HepG2 (cell line): ENCODE results near the gene ISOC2. TPM values are rescaled to one million over a fixed set of nuclear protein-coding genes. Genes with fewer than 3 reads are reported as not detected.

ENCODE experiments used
- ARHGAP35 ChIP-seq: sonication (generic); formaldehyde crosslinking; IDR thresholded peaks from 2 replicates; pipeline ENCODE4 v1.9.0; 2022; ENCODE audit warnings: mild to moderate bottlenecking, inconsistent platforms, moderate library complexity, missing genetic modification reagents, borderline replicate concordance
- ARNT2 ChIP-seq: sonication (generic); formaldehyde crosslinking; IDR thresholded peaks from 2 replicates; pipeline ENCODE4 v1.8.0; 2022; ENCODE audit warnings: mild to moderate bottlenecking, low read depth, missing genetic modification reagents, moderate library complexity
- ATF7-NPFF ChIP-seq: sonication (generic); formaldehyde crosslinking; IDR thresholded peaks from 2 replicates; pipeline ENCODE4 v1.8.1; 2023; ENCODE audit warnings: mild to moderate bottlenecking, low read depth, missing genetic modification reagents, moderate library complexity
- HCFC1 ChIP-seq: fragments of 150-350 bp; IDR thresholded peaks from 2 replicates; pipeline ENCODE4 v1.6.1; 2014; ENCODE audit warnings: low read depth, low read length
- MEF2D ChIP-seq: sonication (generic); formaldehyde crosslinking; IDR thresholded peaks from 2 replicates; pipeline ENCODE4 v1.5.1; 2020; ENCODE audit warnings: mild to moderate bottlenecking, missing genetic modification reagents
- MEIS1 ChIP-seq: sonication (generic); formaldehyde crosslinking; IDR thresholded peaks from 2 replicates; pipeline ENCODE4 v1.9.0; 2021; ENCODE audit warnings: mild to moderate bottlenecking, missing genetic modification reagents, moderate library complexity, borderline replicate concordance
- MZF1 ChIP-seq: sonication (generic); formaldehyde crosslinking; IDR thresholded peaks from 2 replicates; pipeline ENCODE4 v1.8.1; 2023; ENCODE audit warnings: mild to moderate bottlenecking, missing genetic modification reagents, borderline replicate concordance
- NAIF1 ChIP-seq: sonication (generic); formaldehyde crosslinking; IDR thresholded peaks from 2 replicates; pipeline ENCODE4 v1.5.0; 2020; ENCODE audit warnings: mild to moderate bottlenecking, missing genetic modification reagents, borderline replicate concordance
- RAD51 ChIP-seq: fragments of 450-650 bp; IDR thresholded peaks from 2 replicates; pipeline ENCODE4 v1.6.1; 2016; ENCODE audit warnings: borderline replicate concordance
- SATB2 ChIP-seq: sonication (generic); formaldehyde crosslinking; IDR thresholded peaks from 2 replicates; pipeline ENCODE4 v1.5.0; 2020; ENCODE audit warnings: missing genetic modification reagents
- SRSF1 ChIP-seq: fragments of 200-400 bp; formaldehyde crosslinking; optimal IDR thresholded peaks from 2 replicates; pipeline ENCODE3; 2017; ENCODE audit warnings: mild to moderate bottlenecking, low read depth, low read length, moderate library complexity
- ZBTB42 ChIP-seq: sonication (generic); formaldehyde crosslinking; IDR thresholded peaks from 2 replicates; pipeline ENCODE4 v1.5.0; 2020; ENCODE audit warnings: mild to moderate bottlenecking, missing genetic modification reagents
- ZNF230 ChIP-seq: sonication (generic); formaldehyde crosslinking; IDR thresholded peaks from 2 replicates; pipeline ENCODE4 v1.4.0; 2020; ENCODE audit warnings: mild to moderate bottlenecking, missing genetic modification reagents
- ZNF292 ChIP-seq: sonication (generic); formaldehyde crosslinking; IDR thresholded peaks from 2 replicates; pipeline ENCODE4 v1.8.1; 2022; ENCODE audit warnings: mild to moderate bottlenecking, low read depth, missing genetic modification reagents, borderline replicate concordance
- ZNF570 ChIP-seq: sonication (generic); formaldehyde crosslinking; IDR thresholded peaks from 2 replicates; pipeline ENCODE4 v1.4.0; 2020; ENCODE audit warnings: mild to moderate bottlenecking, missing genetic modification reagents, borderline replicate concordance
- ZNF768 ChIP-seq: sonication (generic); formaldehyde crosslinking; IDR thresholded peaks from 2 replicates; pipeline ENCODE4 v1.4.0; 2020; ENCODE audit warnings: missing genetic modification reagents
- polyA plus RNA-seq, 8 experiments: library from polyadenylated mRNA; depleted of rRNA in 3 of 8; stranded (reverse) in 7 of 8; unstranded in 1 of 8; fragments of >200 nt; fragmentation: Illumina TruSeq in 4 of 8; extraction: Trizol in 4 of 8; gene quantifications; 2 replicates each; pipeline versions ENCODE4 v1.2.1 to v1.2.3, GENCODE V29; 2011 to 2016; ENCODE audit warnings: low read depth in 4 of 8, missing spikeins in 1 of 8, mixed read lengths in 1 of 8; ENCODE audit not compliant: insufficient read depth in 1 of 8
- total RNA-seq, 5 experiments: library from RNA; depleted of rRNA; stranded (reverse); fragments of >200 nt; fragmentation: Illumina TruSeq; extraction: Trizol; gene quantifications; 2 replicates each; pipeline ENCODE4 v1.2.3, GENCODE V29; 2016; ENCODE audit warnings: low read depth in 1 of 5
- TF ChIP-seq, protein P1 (sequence below): sonication (generic); formaldehyde crosslinking; IDR thresholded peaks from 2 replicates; pipeline ENCODE4 v1.8.1; 2023; ENCODE audit warnings: mild to moderate bottlenecking, missing genetic modification reagents
- TF ChIP-seq, protein P2 (sequence below): sonication (generic); formaldehyde crosslinking; IDR thresholded peaks from 2 replicates; pipeline ENCODE4 v1.5.0; 2020; ENCODE audit warnings: mild to moderate bottlenecking, missing genetic modification reagents
- TF ChIP-seq, protein P3 (sequence below): sonication (generic); formaldehyde crosslinking; conservative IDR thresholded peaks from 2 replicates; pipeline ENCODE4 v1.8.0; 2022; ENCODE audit warnings: low read depth, missing genetic modification reagents
- TF ChIP-seq, protein P4 (sequence below): sonication (generic); formaldehyde crosslinking; IDR thresholded peaks from 2 replicates; pipeline ENCODE4 v1.4.0; 2020; ENCODE audit warnings: missing genetic modification reagents, mild to moderate bottlenecking, borderline replicate concordance

ISOC2 gene
- total and polyA plus RNA-seq, 2 of the 13 experiments (the other 11 are each of a cell fraction or from before 2014, with no cell fraction given): 76.8 to 105 TPM

DNA sequence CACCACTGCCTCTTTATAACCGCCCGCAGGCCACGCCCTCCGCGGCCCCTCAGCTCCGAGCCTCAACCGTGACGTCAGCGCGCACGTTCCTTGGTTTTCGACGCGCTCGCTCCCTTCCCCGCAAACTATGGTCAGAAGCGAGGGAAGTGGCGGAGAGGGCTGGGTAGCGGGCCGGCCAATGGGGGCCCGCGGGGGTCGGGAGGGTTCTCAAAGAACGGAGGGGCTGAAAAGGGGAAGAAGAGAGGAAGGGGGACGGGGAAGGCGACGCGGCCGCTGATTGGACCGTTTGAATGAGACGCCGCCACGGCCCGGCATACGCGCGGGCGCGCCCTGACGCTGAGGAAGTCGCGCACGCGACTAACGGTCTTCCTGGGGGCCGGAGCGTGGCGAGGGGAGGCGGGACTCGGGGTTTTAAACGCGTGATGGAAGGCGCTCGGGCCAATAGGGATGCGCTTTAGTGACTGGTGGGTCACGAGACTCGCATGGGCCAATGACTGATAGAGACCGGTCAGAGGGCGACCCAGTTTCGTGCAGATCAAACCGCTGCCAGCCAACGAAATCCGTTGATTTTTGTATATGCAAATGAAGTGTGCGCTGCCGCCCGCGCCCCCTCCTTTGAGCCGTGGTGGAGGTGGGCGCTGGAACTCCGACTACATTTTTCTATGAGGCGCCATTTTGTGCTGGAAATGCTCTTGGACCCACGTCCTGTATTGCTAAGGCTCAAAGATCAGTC, 53.5 kb downstream of the ISOC2 start (continued):
- TF ChIP-seq, protein P1, sequence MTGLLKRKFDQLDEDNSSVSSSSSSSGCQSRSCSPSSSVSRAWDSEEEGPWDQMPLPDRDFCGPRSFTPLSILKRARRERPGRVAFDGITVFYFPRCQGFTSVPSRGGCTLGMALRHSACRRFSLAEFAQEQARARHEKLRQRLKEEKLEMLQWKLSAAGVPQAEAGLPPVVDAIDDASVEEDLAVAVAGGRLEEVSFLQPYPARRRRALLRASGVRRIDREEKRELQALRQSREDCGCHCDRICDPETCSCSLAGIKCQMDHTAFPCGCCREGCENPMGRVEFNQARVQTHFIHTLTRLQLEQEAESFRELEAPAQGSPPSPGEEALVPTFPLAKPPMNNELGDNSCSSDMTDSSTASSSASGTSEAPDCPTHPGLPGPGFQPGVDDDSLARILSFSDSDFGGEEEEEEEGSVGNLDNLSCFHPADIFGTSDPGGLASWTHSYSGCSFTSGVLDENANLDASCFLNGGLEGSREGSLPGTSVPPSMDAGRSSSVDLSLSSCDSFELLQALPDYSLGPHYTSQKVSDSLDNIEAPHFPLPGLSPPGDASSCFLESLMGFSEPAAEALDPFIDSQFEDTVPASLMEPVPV (CRISPR knock-in tag): peak; percentile 82
- TF ChIP-seq ZNF570 (CRISPR knock-in tag) (0 out of 2 replicates have a peak, but pooled peaks have one; percentile 63), MEF2D (CRISPR knock-in tag) (peak; percentile 48; the same call in 1 of the 2 replicates), ATF7-NPFF (CRISPR knock-in tag) (peak; percentile 83; the same call in 1 of the 2 replicates), ZNF768 (CRISPR knock-in tag) (no peak), ZNF230 (peak; percentile 59; the same call in 1 of the 2 replicates), ARNT2 (CRISPR knock-in tag) (peak; percentile 60), ZBTB42 (no peak), HCFC1 (no peak), MZF1 (CRISPR knock-in tag) (no peak), ZNF292 (no peak), SATB2 (CRISPR knock-in tag) (0 out of 2 replicates have a peak, but pooled peaks have one; percentile 55), RAD51 (peak; percentile 36; the same call in 1 of the 2 replicates), MEIS1 (CRISPR knock-in tag) (no peak), NAIF1 (no peak), ARHGAP35 (CRISPR knock-in tag) (0 out of 2 replicates have a peak, but pooled peaks have one; percentile 54), SRSF1 (peak; percentile 39)
- TF ChIP-seq, protein P2, sequence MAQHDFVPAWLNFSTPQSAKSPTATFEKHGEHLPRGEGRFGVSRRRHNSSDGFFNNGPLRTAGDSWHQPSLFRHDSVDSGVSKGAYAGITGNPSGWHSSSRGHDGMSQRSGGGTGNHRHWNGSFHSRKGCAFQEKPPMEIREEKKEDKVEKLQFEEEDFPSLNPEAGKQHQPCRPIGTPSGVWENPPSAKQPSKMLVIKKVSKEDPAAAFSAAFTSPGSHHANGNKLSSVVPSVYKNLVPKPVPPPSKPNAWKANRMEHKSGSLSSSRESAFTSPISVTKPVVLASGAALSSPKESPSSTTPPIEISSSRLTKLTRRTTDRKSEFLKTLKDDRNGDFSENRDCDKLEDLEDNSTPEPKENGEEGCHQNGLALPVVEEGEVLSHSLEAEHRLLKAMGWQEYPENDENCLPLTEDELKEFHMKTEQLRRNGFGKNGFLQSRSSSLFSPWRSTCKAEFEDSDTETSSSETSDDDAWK (CRISPR knock-in tag): no peak
- TF ChIP-seq, protein P3, sequence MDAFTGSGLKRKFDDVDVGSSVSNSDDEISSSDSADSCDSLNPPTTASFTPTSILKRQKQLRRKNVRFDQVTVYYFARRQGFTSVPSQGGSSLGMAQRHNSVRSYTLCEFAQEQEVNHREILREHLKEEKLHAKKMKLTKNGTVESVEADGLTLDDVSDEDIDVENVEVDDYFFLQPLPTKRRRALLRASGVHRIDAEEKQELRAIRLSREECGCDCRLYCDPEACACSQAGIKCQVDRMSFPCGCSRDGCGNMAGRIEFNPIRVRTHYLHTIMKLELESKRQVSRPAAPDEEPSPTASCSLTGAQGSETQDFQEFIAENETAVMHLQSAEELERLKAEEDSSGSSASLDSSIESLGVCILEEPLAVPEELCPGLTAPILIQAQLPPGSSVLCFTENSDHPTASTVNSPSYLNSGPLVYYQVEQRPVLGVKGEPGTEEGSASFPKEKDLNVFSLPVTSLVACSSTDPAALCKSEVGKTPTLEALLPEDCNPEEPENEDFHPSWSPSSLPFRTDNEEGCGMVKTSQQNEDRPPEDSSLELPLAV (CRISPR knock-in tag): no peak
- TF ChIP-seq, protein P4, sequence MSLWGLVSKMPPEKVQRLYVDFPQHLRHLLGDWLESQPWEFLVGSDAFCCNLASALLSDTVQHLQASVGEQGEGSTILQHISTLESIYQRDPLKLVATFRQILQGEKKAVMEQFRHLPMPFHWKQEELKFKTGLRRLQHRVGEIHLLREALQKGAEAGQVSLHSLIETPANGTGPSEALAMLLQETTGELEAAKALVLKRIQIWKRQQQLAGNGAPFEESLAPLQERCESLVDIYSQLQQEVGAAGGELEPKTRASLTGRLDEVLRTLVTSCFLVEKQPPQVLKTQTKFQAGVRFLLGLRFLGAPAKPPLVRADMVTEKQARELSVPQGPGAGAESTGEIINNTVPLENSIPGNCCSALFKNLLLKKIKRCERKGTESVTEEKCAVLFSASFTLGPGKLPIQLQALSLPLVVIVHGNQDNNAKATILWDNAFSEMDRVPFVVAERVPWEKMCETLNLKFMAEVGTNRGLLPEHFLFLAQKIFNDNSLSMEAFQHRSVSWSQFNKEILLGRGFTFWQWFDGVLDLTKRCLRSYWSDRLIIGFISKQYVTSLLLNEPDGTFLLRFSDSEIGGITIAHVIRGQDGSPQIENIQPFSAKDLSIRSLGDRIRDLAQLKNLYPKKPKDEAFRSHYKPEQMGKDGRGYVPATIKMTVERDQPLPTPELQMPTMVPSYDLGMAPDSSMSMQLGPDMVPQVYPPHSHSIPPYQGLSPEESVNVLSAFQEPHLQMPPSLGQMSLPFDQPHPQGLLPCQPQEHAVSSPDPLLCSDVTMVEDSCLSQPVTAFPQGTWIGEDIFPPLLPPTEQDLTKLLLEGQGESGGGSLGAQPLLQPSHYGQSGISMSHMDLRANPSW (CRISPR knock-in tag): no peak
